Aorta (tissue), 5 donors: ENCODE results near the gene TRPM1. TPM values are rescaled to one million over a fixed set of nuclear protein-coding genes. Genes with fewer than 3 reads are reported as not detected.

ENCODE experiments used
- ATAC-seq: fragments of 200-7000 bp; cut with Tn5 transposase; one replicate; pipeline ENCODE4 v1.9.1; 2022; ENCODE audit warnings: moderate library complexity; ENCODE audit not compliant: low FRiP score
- DNase-seq, 2 donors: peaks; one replicate each; pipeline ENCODE4 v3.0.0-alpha.2; 2020
- H3K27ac ChIP-seq, 2 donors: one replicate each; pipeline ENCODE4 v1.5.1; 2013; ENCODE audit warnings: low read length in 2 of 2, mild to moderate bottlenecking in 2 of 2, moderate library complexity in 2 of 2, control low read depth in 1 of 2, inconsistent platforms in 1 of 2, low read depth in 1 of 2
- H3K27me3 ChIP-seq, 2 donors: one replicate each; pipeline ENCODE4 v1.6.1; 2013; ENCODE audit warnings: control low read depth in 1 of 2, low read length in 1 of 2, mild to moderate bottlenecking in 1 of 2, moderate library complexity in 1 of 2; ENCODE audit not compliant: insufficient read depth in 2 of 2, control insufficient read depth in 1 of 2
- H3K36me3 ChIP-seq, 2 donors: one replicate each; pipeline ENCODE4 v1.6.1; 2013; ENCODE audit warnings: control low read depth in 1 of 2, low read length in 1 of 2, mild to moderate bottlenecking in 1 of 2; ENCODE audit not compliant: insufficient read depth in 2 of 2, control insufficient read depth in 1 of 2
- H3K4me1 ChIP-seq, 2 donors: one replicate each; pipeline ENCODE4 v1.6.1; 2013; ENCODE audit warnings: low read length in 2 of 2, control low read depth in 1 of 2, mild to moderate bottlenecking in 1 of 2, moderate library complexity in 1 of 2; ENCODE audit not compliant: insufficient read depth in 2 of 2, control insufficient read depth in 1 of 2
- H3K4me3 ChIP-seq, 2 donors: one replicate each; pipeline ENCODE4 v1.5.1; 2013; ENCODE audit warnings: low read length in 2 of 2, control low read depth in 1 of 2, mild to moderate bottlenecking in 1 of 2
- H3K9me3 ChIP-seq: one replicate; pipeline ENCODE4 v1.6.1; 2013; ENCODE audit warnings: mild to moderate bottlenecking, low read length; ENCODE audit not compliant: control insufficient read depth
- WGBS, 2 donors: extraction: QIAGEN DNeasy Blood & Tissue Kit; methylation state at CpG; one replicate each; pipeline ENCODE4 v1.1.7; 2013; 5-methylcytosine and 5-hydroxymethylcytosine counted together
- intact Hi-C, 2 donors: fragments of 100-400 bp; cut with DNase I; formaldehyde crosslinking; loops; one replicate each; pipeline versions ENCODE4 v1.14.2 to v1.15.0; 2022
- polyA plus RNA-seq, 2 donors: library from polyadenylated mRNA; stranded (reverse); fragments of 200-250 nt; gene quantifications; one replicate each; pipeline ENCODE4 v1.2.3, GENCODE V29; 2013
- total RNA-seq, 2 donors: library from RNA; stranded (reverse); fragmentation: NEBNext Ultra II Directional; extraction: Animal tissue kit (Norgen Biotek cat#: 25700); gene quantifications; one replicate each; pipeline ENCODE4 v1.2.1, GENCODE V29; 2021
- donor health status: healthy with polysubstance abuse.
- donor health status: Bipolar disorder and iron deficiency.
- donor health status: DM: no; HTN: no; CAD: no.
- donor health status: DM: no; HTN: no; CAD: no.
- donor health status: DM: yes; HTN: yes; CAD: no.

TRPM1 gene
- total and polyA plus RNA-seq, 4 donors: not detected

- Histone ChIP-seq H3K27ac (no peak overlapping the region), H3K4me3 (no peak overlapping the region), H3K4me1 (no peaks in the 10 kb centered on the region), H3K36me3 (no peaks in the 10 kb centered on the region), H3K27me3 (no peaks in the 10 kb centered on the region), H3K9me3 (no peaks in the 10 kb centered on the region)
- WGBS, 2 donors: 25 to 26% methylated on average over 19 of the region's 19 CpGs
- intact Hi-C loops: no loop called here
- DNase-seq: peak; percentile 76 to 84
- peak; percentile 77 for ATAC-seq
Observed at GRCh38 chr15:31128919-31129768, 27.6 kb upstream of the TRPM1 start.

- 69 to 76% methylated on average over 6 of the region's 6 CpGs for WGBS, 2 donors
- intact Hi-C loops: no loop called here
Observed at GRCh38 chr15:31128477-31128876, 27.0 kb upstream of the TRPM1 start.

GRCh38 chr15:31127596-31128261 lies 26.2 kb upstream of the TRPM1 start:
- Histone ChIP-seq H3K9me3 (no peaks in the 10 kb centered on the region), H3K27ac (no peak overlapping the region), H3K36me3 (no peaks in the 10 kb centered on the region), H3K4me1 (no peaks in the 10 kb centered on the region), H3K27me3 (no peaks in the 10 kb centered on the region), H3K4me3 (no peak overlapping the region)
- WGBS, 2 donors: 72 to 77% methylated on average over 13 of the region's 13 CpGs
- DNase-seq (no peak), ATAC-seq (no peak)
- intact Hi-C loops: no loop called here

More at GRCh38 chr15:31128477-31128876, 27.0 kb upstream of the TRPM1 start:
- Histone ChIP-seq H3K4me3 (no peak overlapping the region), H3K4me1 (no peaks in the 10 kb centered on the region), H3K9me3 (no peaks in the 10 kb centered on the region), H3K36me3 (no peaks in the 10 kb centered on the region), H3K27ac (no peak overlapping the region), H3K27me3 (no peaks in the 10 kb centered on the region)
- ATAC-seq (no peak), DNase-seq (no peak)

- no peaks in the 10 kb centered on the region for H3K4me1 ChIP-seq
- H3K27ac ChIP-seq: no peak overlapping the region
- ATAC-seq (no peak), DNase-seq (no peak)
- intact Hi-C loops: no loop called here
- no peaks in the 10 kb centered on the region for H3K36me3 ChIP-seq
- no peak overlapping the region for H3K4me3 ChIP-seq
- WGBS, 2 donors: 93 to 94% methylated on average over 8 of the region's 8 CpGs
- no peaks in the 10 kb centered on the region for H3K27me3 ChIP-seq
- no peaks in the 10 kb centered on the region for H3K9me3 ChIP-seq
Observed at GRCh38 chr15:31125061-31125460, 23.5 kb upstream of the TRPM1 start.

GRCh38 chr15:31116423-31117030 lies 15.0 kb upstream of the TRPM1 start:
- ATAC-seq: no peak
- Histone ChIP-seq H3K36me3 (no peaks in the 10 kb centered on the region), H3K27ac (no peak overlapping the region), H3K4me1 (no peaks in the 10 kb centered on the region), H3K4me3 (no peak overlapping the region), H3K9me3 (peaks cover 2% of the 10 kb centered on the region), H3K27me3 (no peaks in the 10 kb centered on the region)
- WGBS, 2 donors: 78 to 80% methylated on average over 6 of the region's 6 CpGs
- no peak for DNase-seq
- intact Hi-C loops: no loop called here

GRCh38 chr15:31111091-31111647 lies 9.6 kb upstream of the TRPM1 start:
- intact Hi-C loops: no loop called here
- WGBS, 2 donors: 73 to 74% methylated on average over 5 of the region's 5 CpGs
- no peak overlapping the region for H3K4me3 ChIP-seq
- H3K9me3 ChIP-seq: peaks cover 2% of the 10 kb centered on the region
- H3K36me3 ChIP-seq: no peaks in the 10 kb centered on the region
- no peak for ATAC-seq
- H3K4me1 ChIP-seq: no peaks in the 10 kb centered on the region
- H3K27me3 ChIP-seq: peaks cover 0 to 2% of the 10 kb centered on the region in 2 donors
- H3K27ac ChIP-seq: no peak overlapping the region
- DNase-seq: no peak

GRCh38 chr15:31108836-31109235 lies 7.3 kb upstream of the TRPM1 start:
- intact Hi-C loops: no loop called here
- DNase-seq (no peak), ATAC-seq (no peak)
- 91 to 97% methylated on average over 4 of the region's 4 CpGs for WGBS, 2 donors
- H3K27me3 ChIP-seq: peaks cover 0 to 2% of the 10 kb centered on the region in 2 donors
- no peaks in the 10 kb centered on the region for H3K4me1 ChIP-seq
- H3K4me3 ChIP-seq: no peak overlapping the region
- H3K27ac ChIP-seq: no peak overlapping the region
- peaks cover 2% of the 10 kb centered on the region for H3K9me3 ChIP-seq
- no peaks in the 10 kb centered on the region for H3K36me3 ChIP-seq

- H3K27ac ChIP-seq: no peak overlapping the region
- H3K27me3 ChIP-seq: peaks cover 0 to 2% of the 10 kb centered on the region in 2 donors
- H3K9me3 ChIP-seq: no peaks in the 10 kb centered on the region
- no peaks in the 10 kb centered on the region for H3K36me3 ChIP-seq
- 76 to 81% methylated on average over 7 of the region's 7 CpGs for WGBS, 2 donors
- no peak for DNase-seq
- no peak overlapping the region for H3K4me3 ChIP-seq
- ATAC-seq: no peak
- H3K4me1 ChIP-seq: no peaks in the 10 kb centered on the region
- intact Hi-C loops: no loop called here
Observed at GRCh38 chr15:31106495-31107300, 5.2 kb upstream of the TRPM1 start.
